Brain microvascular endothelial cell (primary cell): Measurements from ENCODE around the gene DGAT2.

ENCODE experiments used
- DNase-seq: peaks from one replicate; pipeline ENCODE4 v3.0.0-alpha.2; 2020
- H3K27ac ChIP-seq: fragments of 250-450 bp; sonication (Bioruptor Pico); 2 replicates; pipeline ENCODE4 v1.5.1; 2020; ENCODE audit warnings: mild to moderate bottlenecking, moderate library complexity
- H3K27me3 ChIP-seq: fragments of 250-450 bp; sonication (Bioruptor Pico); replicated peaks from 2 replicates; pipeline ENCODE4 v1.5.1; 2020; ENCODE audit warnings: mild to moderate bottlenecking
- H3K36me3 ChIP-seq: fragments of 250-450 bp; sonication (Bioruptor Pico); replicated peaks from 2 replicates; pipeline ENCODE4 v1.5.1; 2020; ENCODE audit warnings: mild to moderate bottlenecking
- H3K4me3 ChIP-seq: 2 replicates; pipeline ENCODE4 v1.5.1; 2011; ENCODE audit warnings: low read depth, mild to moderate bottlenecking, control low read depth, low read length, moderate library complexity
- CTCF ChIP-seq: IDR thresholded peaks from 2 replicates; pipeline ENCODE4 v1.5.1; 2011; ENCODE audit warnings: low read depth, mild to moderate bottlenecking, moderate library complexity, low read length, control low read depth, inconsistent platforms; ENCODE audit errors: missing control alignments
- in situ Hi-C: cut with HindIII; loops from 2 replicates; pipeline ENCODE4 v1.10.0; 2017; ENCODE audit warnings: low sequenced_read_pairs, low pct_ligation_motif_present

Gene DGAT2

GRCh38 chr11:75792997-75793800, 24.6 kb downstream of the DGAT2 start:
- Histone ChIP-seq H3K4me3 (no peak overlapping the region), H3K36me3 (no peaks in the 10 kb centered on the region), H3K27me3 (no peaks in the 10 kb centered on the region), H3K27ac (no peak overlapping the region)
- no peak for TF ChIP-seq CTCF
- in situ Hi-C loops = no loop called here
- no peak for DNase-seq

- DNase-seq = no peak
- no peaks in the 10 kb centered on the region for H3K36me3 ChIP-seq
- no peak overlapping the region for H3K27ac ChIP-seq
- H3K27me3 ChIP-seq = no peaks in the 10 kb centered on the region
- in situ Hi-C loops = no loop called here
- TF ChIP-seq CTCF = no peak
- H3K4me3 ChIP-seq = no peak overlapping the region
Observed at GRCh38 chr11:75793966-75794365, 25.4 kb downstream of the DGAT2 start.

DNA sequence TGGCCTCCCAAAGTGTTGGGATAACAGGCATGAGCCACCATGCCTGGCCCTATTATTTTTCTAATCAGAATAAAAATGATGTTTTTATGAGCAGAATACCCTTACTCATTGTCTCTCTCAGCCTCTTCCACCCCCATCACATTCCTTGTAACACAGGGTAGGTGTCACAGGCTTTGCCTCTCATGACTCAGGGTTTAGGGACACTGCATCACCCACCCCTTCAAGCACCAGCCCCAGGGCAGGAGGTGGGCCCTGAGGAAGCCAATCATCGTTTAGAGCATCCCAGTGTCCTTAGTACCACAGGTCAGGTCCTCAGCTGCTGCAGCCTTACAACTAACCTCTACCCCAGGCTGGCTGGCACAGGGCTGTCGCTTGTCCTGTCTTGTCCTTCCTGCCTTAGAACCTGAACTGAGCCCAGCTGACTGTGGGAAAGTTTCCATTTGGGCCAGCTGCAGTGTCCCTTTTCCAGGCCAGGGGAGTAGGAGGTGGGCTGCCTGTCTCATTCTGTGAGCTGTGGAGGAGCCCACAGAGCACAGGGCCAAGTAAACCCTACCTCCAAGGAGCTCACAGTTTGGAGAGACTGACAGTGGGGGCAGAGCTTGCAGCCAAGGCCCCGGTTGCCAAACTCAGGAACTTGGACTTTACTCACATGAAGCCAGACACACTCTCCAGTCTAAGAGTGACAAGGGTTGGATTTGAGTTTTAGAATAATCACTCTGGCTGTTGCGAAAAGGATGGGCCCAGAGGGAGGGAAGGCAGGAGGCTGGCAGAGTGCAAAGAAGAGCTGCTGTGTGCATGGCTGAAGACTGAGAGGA, 26.9 kb downstream of the DGAT2 start:
- Histone ChIP-seq H3K4me3 (no peak overlapping the region), H3K27ac (no peak overlapping the region), H3K36me3 (no peaks in the 10 kb centered on the region), H3K27me3 (no peaks in the 10 kb centered on the region)
- DNase-seq = no peak
- TF ChIP-seq CTCF = no peak
- in situ Hi-C loops = no loop called here

GRCh38 chr11:75796091-75796435, 27.5 kb downstream of the DGAT2 start:
- Histone ChIP-seq H3K27ac (no peak overlapping the region), H3K27me3 (no peaks in the 10 kb centered on the region), H3K36me3 (no peaks in the 10 kb centered on the region), H3K4me3 (no peak overlapping the region)
- in situ Hi-C loops = no loop called here
- DNase-seq = no peak
- no peak for TF ChIP-seq CTCF

GRCh38 chr11:75797116-75797515, 28.5 kb downstream of the DGAT2 start:
- DNase-seq = no peak
- Histone ChIP-seq H3K36me3 (no peaks in the 10 kb centered on the region), H3K27ac (no peak overlapping the region), H3K27me3 (no peaks in the 10 kb centered on the region), H3K4me3 (no peak overlapping the region)
- no peak for TF ChIP-seq CTCF
- in situ Hi-C loops = no loop called here
